HG02623 (cell line): ENCODE measurements around the gene COL27A1.
"Not testable (repeated sequence)": the region's sequence is repeated elsewhere in the genome, so short reads cannot be mapped to it uniquely, and the experiment has no call there.

Source experiments
- ATAC-seq: cut with Tn5 transposase; IDR thresholded peaks from one replicate; pipeline ENCODE4 v1.9.1; 2021; ENCODE audit warnings: moderate library complexity; ENCODE audit not compliant: unreplicated experiment

COL27A1 gene

GRCh38 chr9:114180696-114181606 is 25.6 kb downstream of the COL27A1 start:
- ATAC-seq, result no peak

- no peak for ATAC-seq
Measured at GRCh38 chr9:114181607-114182409, 26.5 kb downstream of the COL27A1 start.

- no peak for ATAC-seq
Measured at GRCh38 chr9:114183006-114183405, 27.7 kb downstream of the COL27A1 start.

- no peak for ATAC-seq
Measured at GRCh38 chr9:114184071-114184470, 28.7 kb downstream of the COL27A1 start.

DNA sequence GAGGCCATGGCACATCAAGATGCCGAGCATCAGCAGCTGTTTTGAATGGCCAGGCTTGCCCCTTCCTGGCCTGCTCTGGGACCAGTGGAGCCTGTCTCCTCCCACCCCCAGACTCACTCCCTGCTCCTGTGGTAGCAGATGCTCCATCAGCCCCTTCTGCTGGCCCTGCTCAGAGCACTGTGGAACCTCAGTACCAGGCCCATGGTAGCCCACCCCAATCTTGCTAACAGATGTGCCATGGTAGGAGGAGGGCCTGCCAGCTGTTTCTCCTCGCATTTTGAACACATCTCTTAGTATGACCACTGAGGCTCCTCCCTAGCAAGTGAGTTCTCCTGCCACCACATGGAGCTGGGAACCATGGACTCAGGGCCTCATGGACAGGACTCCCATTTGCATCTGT is 29.5 kb downstream of the COL27A1 start:
- no peak for ATAC-seq

- no peak for ATAC-seq
Measured at GRCh38 chr9:114185570-114186490, 30.5 kb downstream of the COL27A1 start.

GRCh38 chr9:114186605-114187289 is 31.4 kb downstream of the COL27A1 start:
- ATAC-seq, result no peak

GRCh38 chr9:114187827-114188226 is 32.5 kb downstream of the COL27A1 start:
- no peak for ATAC-seq

DNA sequence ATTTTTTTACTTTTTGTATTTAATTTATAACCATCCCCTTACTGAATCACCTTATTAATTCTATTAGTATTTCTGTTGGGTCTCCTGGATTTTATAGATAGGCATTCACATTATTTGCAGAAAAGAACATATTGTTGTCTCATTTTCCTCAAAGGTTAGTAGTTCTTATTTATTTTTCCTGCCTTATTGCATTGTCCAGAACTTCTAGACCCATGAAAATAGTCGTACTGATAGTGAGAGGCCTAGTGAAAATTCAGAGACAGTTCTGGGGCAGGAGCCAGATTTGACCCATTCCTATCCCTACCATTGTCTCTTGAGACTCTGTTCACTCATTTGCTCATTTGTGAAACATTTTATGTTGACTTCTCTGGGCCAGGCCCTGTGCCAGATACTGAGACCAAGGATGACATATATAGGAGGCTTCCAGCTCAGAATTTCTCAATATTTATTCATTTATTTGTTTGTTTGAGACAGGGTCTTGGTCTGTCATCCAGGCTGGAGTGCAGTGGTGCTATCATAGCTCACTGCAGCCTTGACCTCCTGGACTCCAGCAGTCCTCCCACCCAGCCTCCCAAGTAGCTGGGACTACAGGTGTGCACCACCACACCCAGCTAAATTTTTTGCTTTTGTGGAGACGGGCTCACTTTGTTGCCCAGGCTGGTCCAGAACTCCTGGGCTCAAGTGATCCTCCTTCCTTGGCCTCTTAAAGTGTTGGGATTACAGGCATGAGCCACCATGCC is 34.7 kb downstream of the COL27A1 start:
- no peak for ATAC-seq

DNA sequence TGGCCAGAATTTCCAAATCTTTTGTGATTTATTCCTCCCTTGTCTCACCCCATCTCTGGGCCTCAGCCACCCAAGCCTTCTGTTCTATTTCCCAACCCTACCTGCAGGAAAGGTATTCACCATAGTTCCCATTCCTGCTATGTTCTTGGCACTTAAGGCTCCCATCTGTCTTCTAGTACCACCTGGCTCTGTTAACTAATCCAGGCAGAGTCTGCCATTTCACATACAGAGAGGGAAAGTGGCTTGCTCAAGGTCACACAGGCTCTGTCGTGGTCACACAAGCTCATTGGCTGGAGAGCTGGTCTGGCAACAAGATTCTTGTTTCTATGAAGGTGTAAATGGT is 35.2 kb downstream of the COL27A1 start:
- no peak for ATAC-seq

GRCh38 chr9:114191402-114191801 is 36.1 kb downstream of the COL27A1 start:
- not testable (repeated sequence) for ATAC-seq

DNA sequence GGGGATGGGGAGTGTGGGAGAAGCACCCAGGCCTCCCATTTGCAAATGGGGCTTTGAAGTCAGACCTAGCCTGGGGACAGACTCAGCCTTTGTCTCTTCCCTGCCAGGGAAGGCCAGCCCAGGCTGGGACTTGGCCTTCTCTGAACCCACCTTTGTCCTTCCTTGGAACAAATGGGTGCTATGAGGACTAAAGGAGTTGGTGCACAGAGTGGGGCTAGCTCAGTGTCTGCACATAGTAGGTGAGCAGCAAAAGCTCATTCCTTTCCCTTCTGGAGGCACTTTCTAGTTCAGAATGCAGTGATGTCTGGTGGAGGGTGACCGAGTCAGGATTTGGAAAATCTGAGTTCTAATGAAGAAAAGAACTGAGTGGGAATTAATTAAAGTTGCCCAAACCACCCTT is 37.2 kb downstream of the COL27A1 start:
- no peak for ATAC-seq

- ATAC-seq, result no peak
Measured at GRCh38 chr9:114193090-114193489, 37.8 kb downstream of the COL27A1 start.

GRCh38 chr9:114196117-114196516 is 40.8 kb downstream of the COL27A1 start:
- ATAC-seq, result no peak

DNA sequence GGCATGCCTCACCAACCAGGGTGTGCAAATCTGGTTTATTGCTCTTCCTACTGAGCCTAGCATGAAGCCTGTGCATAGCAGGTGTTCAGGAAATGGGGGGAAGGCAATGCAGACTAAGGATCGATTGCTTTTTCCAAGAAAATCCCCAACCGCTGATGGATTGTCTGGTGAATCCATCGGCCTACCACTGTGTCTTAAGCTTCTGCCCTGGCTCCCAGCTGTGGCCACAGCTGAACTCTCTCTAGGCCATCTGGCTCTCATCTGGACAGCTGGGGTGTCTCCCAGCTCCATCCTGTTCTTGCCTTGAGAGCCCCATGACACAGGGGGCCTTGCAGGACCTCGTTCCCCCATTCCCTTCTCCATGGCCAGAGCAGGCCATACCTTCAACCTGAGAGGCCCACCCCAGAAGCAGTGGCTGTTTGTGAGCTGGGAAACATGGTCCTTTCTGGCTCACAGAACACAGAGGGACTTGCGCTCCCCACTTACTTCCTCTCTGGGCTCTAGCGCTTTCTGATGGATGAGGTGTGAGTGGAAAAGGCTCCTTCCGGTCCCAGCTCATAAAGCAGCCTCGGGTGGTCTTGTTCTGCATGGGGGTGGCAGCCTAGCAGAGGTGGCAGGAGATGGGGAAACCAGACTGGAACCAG is 41.8 kb downstream of the COL27A1 start:
- no peak for ATAC-seq

DNA sequence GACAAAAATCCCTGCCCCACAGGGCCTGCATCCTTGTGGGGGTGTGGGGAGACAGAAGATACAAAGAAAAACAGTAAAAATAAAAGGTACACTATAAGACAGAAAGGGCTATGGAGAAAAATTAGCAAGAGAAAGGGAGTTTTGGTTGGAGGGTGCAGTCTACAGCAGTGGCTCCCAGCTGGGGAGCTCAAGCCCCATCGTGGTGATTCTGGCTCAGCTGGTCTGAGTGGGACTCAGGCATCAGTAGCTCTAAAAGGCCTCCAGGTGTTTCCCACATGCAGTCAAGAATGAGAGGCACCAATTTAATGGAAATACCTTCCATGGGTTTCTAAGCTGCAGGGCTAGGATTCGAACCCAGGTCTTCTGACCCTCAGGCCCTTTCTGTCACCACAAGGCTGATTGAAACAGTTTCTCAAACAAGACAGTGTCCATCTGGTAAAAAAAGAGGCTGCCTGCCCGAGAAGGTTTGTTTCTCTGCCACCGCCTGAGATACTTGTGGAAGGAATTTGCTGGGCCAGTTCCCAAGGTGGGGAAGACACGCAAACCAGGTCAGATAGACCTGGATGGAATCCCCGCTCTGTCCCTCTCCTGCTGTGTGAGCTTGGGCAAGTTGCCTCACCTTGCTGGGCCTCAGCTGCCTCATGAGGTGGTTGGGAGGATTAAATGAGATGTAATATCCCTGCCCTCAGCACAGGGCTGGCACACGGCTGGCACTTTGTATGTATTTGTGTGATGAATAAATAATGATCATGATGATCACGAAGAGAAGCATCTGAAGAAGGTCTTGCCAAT is 43.1 kb downstream of the COL27A1 start:
- no peak for ATAC-seq

GRCh38 chr9:114200721-114201300 is 45.5 kb downstream of the COL27A1 start:
- ATAC-seq, result no peak

- no peak for ATAC-seq
Measured at GRCh38 chr9:114202396-114202795, 47.1 kb downstream of the COL27A1 start.
